Fibroblast of lung (primary cell): ENCODE measurements around the gene C16orf92.

ENCODE experiments used
- CTCF ChIP-seq, 2 donors: IDR thresholded peaks in 1 of 2; conservative IDR thresholded peaks in 1 of 2; 1 replicate in 1 of 2; 2 replicates in 1 of 2; pipeline ENCODE4 v1.5.1; 2011 to 2012; ENCODE audit warnings: low read length in 2 of 2, control low read depth in 1 of 2, inconsistent platforms in 1 of 2, low read depth in 1 of 2, mild to moderate bottlenecking in 1 of 2
- EZH2 ChIP-seq: IDR thresholded peaks from 2 replicates; pipeline ENCODE4 v1.5.1; 2012; ENCODE audit warnings: low read length, control low read depth, mild to moderate bottlenecking; ENCODE audit errors: missing control alignments

GRCh38 chr16:29973384-29974246, 49.4 kb upstream of the C16orf92 start, which contains the start of gene TAOK2:
- TF ChIP-seq CTCF (conservative IDR thresholded peaks at IDR 0.05 in 1 of 2, IDR thresholded peaks at IDR 0.05 in 1 of 2; ENCODE audit: low read depth in 1 of 2, low read length in 2 of 2) (no peak), EZH2 (no peak)
